ENCODE measurements around the gene TRMO.

TRMO gene

GRCh38 chr9:97900738-97901565 is 21.3 kb downstream of the TRMO start:
- DNase-seq = no peak

GRCh38 chr9:97900103-97900737 is 22.1 kb downstream of the TRMO start:
- DNase-seq = no peak

- peak; percentile 83 for DNase-seq
Measured at GRCh38 chr9:97895695-97896332, 26.5 kb downstream of the TRMO start.

GRCh38 chr9:97895211-97895610 is 27.1 kb downstream of the TRMO start:
- DNase-seq = no peak

GRCh38 chr9:97892421-97892820 is 29.9 kb downstream of the TRMO start:
- DNase-seq = no peak

GRCh38 chr9:97891736-97892135 is 30.6 kb downstream of the TRMO start:
- DNase-seq = no peak

GRCh38 chr9:97889941-97890887 is 32.1 kb downstream of the TRMO start:
- DNase-seq = peak; percentile 78

GRCh38 chr9:97880336-97880735 is 42.0 kb downstream of the TRMO start:
- no peak for DNase-seq

GRCh38 chr9:97876061-97876460 is 46.2 kb downstream of the TRMO start:
- DNase-seq = no peak

- DNase-seq = no peak
Measured at GRCh38 chr9:97875111-97875510, 47.2 kb downstream of the TRMO start.

- no peak for DNase-seq
Measured at GRCh38 chr9:97874624-97875023, 47.7 kb downstream of the TRMO start.

- DNase-seq = peak; percentile 64
Measured at GRCh38 chr9:97873882-97874281, 48.4 kb downstream of the TRMO start.

- DNase-seq = no peak
Measured at GRCh38 chr9:97873425-97873824, 48.9 kb downstream of the TRMO start.

GRCh38 chr9:97868859-97869258 is 53.4 kb downstream of the TRMO start:
- DNase-seq = no peak

GRCh38 chr9:97866848-97867247 is 55.5 kb downstream of the TRMO start:
- DNase-seq = no peak

GRCh38 chr9:97866300-97866699 is 56.0 kb downstream of the TRMO start:
- DNase-seq = no peak

- no peak for DNase-seq
Measured at GRCh38 chr9:97864396-97864795, 57.9 kb downstream of the TRMO start.

GRCh38 chr9:97863314-97863713 is 59.0 kb downstream of the TRMO start:
- DNase-seq = no peak

- DNase-seq = no peak
Measured at GRCh38 chr9:97861148-97861475, 61.2 kb downstream of the TRMO start.

- no peak for DNase-seq
Measured at GRCh38 chr9:97860451-97861147, 61.7 kb downstream of the TRMO start.

- no peak for DNase-seq
Measured at GRCh38 chr9:97859346-97859745, 63.0 kb downstream of the TRMO start.

GRCh38 chr9:97858826-97859225 is 63.5 kb downstream of the TRMO start:
- DNase-seq = no peak

- DNase-seq = no peak
Measured at GRCh38 chr9:97858393-97858713, 63.9 kb downstream of the TRMO start.
